ENCODE results near the gene TIMP4. TPM values are rescaled to one million over a fixed set of nuclear protein-coding genes. Genes with fewer than 3 reads are reported as not detected.
A peak's percentile ranks its signal among the peaks of the same experiment; 100 is the strongest.

Gene TIMP4
- polyA plus RNA-seq, 3 donors, result 0.04 TPM; not detected in 2

DNA sequence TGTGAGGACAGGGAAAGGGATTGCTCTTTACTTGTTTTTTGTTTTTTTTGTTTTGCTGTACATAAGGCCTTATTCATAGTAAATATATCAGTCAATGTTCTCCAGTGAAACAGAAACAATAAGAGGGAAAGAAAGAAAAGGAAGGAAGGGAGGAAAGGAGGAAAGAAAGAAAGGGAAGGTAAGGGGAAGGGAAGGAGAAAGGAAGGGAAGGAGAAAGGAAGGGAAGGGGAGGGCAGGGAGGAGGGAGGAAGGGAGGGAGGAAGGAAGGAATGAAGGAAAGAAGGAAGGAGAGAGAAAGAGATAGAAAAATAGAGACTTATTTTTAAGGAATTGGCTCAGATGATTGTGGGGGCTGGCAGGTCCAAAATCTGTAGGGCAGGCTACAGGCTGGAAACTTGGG is 37.2 kb downstream of the TIMP4 start:
- peaks cover 0 to 1% (median 0%) of the 10 kb centered on the region in 7 donors for H3K9me3 Mint-ChIP-seq
- no peaks in the 10 kb centered on the region for H3K36me3 Mint-ChIP-seq
- H3K79me2 ChIP-seq (ENCODE audit: insufficient read depth, low read length), result no peaks in the 10 kb centered on the region
- no peak overlapping the region for H3K9ac ChIP-seq (ENCODE audit: insufficient read depth, low read length, poor library complexity, severe bottlenecking)
- no peak overlapping the region for H3K27ac ChIP-seq (ENCODE audit: low read depth in 1 of 2, low read length in 2 of 2)
- no peak overlapping the region for H3K4me3 Mint-ChIP-seq
- H3K27ac Mint-ChIP-seq, result no peak overlapping the region
- H3K9me3 ChIP-seq (replicated peaks in 1 of 2; ENCODE audit: control insufficient read depth in 1 of 2, insufficient read depth in 1 of 2, low read length in 2 of 2), result no peaks in the 10 kb centered on the region
- H4K20me1 ChIP-seq (ENCODE audit: insufficient read depth, low read length), result no peaks in the 10 kb centered on the region
- H2AFZ ChIP-seq (ENCODE audit: insufficient read depth, low read depth, low read length, poor library complexity, severe bottlenecking), result no peak overlapping the region
- no peaks in the 10 kb centered on the region for H3K36me3 ChIP-seq (replicated peaks in 1 of 2; ENCODE audit: control insufficient read depth in 1 of 2, insufficient read depth in 2 of 2, low read length in 2 of 2)
- no peaks in the 10 kb centered on the region for H3K4me1 ChIP-seq (ENCODE audit: control insufficient read depth in 1 of 2, insufficient read depth in 2 of 2, low read length in 2 of 2)
- no peak for DNase-seq
- no peaks in the 10 kb centered on the region for H3K27me3 ChIP-seq (ENCODE audit: control insufficient read depth in 2 of 2, insufficient read depth in 2 of 2, low read length in 2 of 2)
- no peak overlapping the region for H3K4me2 ChIP-seq (replicated peaks; ENCODE audit: extremely low read depth, low read length, poor library complexity, severe bottlenecking)
- no peaks in the 10 kb centered on the region for H3K4me1 Mint-ChIP-seq
- no peak overlapping the region for H3K4me3 ChIP-seq (replicated peaks in 1 of 3; ENCODE audit: low read depth in 2 of 3, low read length in 3 of 3)
- TF ChIP-seq, protein P1, sequence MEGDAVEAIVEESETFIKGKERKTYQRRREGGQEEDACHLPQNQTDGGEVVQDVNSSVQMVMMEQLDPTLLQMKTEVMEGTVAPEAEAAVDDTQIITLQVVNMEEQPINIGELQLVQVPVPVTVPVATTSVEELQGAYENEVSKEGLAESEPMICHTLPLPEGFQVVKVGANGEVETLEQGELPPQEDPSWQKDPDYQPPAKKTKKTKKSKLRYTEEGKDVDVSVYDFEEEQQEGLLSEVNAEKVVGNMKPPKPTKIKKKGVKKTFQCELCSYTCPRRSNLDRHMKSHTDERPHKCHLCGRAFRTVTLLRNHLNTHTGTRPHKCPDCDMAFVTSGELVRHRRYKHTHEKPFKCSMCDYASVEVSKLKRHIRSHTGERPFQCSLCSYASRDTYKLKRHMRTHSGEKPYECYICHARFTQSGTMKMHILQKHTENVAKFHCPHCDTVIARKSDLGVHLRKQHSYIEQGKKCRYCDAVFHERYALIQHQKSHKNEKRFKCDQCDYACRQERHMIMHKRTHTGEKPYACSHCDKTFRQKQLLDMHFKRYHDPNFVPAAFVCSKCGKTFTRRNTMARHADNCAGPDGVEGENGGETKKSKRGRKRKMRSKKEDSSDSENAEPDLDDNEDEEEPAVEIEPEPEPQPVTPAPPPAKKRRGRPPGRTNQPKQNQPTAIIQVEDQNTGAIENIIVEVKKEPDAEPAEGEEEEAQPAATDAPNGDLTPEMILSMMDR (IDR thresholded peaks at IDR 0.05), result no peak
- peaks cover 3 to 13% (median 5%) of the 10 kb centered on the region in 3 donors for H3K27me3 Mint-ChIP-seq (ENCODE audit: low read depth in 3 of 3)
- intact Hi-C loops (cut with micrococcal nuclease), result no loop called here

DNA sequence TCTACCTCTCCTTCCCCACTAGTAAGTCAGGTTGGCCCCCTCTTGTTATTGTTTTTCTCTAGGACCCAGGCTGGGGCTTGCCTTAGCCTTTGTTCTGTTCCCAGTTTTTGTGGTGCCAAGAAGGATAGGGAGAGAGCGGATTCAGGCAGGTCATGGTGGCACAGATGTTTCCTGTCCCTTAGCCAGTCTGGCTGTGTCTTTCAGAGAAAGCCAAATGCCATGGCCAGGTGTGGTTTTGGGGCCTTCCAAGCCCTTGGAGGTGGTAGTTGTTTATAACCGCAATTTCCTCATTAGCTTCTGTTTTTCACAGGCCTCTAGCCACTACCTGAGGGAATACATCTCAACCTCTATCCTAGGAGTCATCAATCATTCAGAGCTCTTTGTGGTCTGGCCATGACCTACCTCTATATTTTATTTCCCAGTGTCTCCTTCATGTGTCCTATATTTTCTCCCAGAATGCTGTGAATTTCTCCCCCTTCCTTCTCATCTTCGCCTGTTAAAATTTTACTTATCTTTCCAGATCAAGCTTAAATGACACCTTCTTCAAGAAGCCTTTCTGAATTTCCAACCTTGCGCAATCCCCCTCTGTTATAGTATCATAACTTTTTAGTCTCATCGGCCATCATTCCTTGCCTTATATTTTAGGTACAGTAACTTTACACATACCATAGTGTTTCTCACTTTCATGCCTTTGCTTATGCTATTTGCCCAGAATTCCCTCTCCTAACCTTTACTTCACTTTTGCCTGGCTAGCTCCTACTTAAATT is 38.2 kb downstream of the TIMP4 start:
- Histone ChIP-seq H4K20me1 (ENCODE audit: insufficient read depth, low read length) (no peaks in the 10 kb centered on the region), H3K79me2 (ENCODE audit: insufficient read depth, low read length) (no peaks in the 10 kb centered on the region), H2AFZ (ENCODE audit: insufficient read depth, low read depth, low read length, poor library complexity, severe bottlenecking) (no peak overlapping the region), H3K4me1 (ENCODE audit: control insufficient read depth in 1 of 2, insufficient read depth in 2 of 2, low read length in 2 of 2) (no peaks in the 10 kb centered on the region), H3K36me3 (replicated peaks in 1 of 2; ENCODE audit: control insufficient read depth in 1 of 2, insufficient read depth in 2 of 2, low read length in 2 of 2) (no peaks in the 10 kb centered on the region), H3K9me3 (replicated peaks in 1 of 2; ENCODE audit: control insufficient read depth in 1 of 2, insufficient read depth in 1 of 2, low read length in 2 of 2) (no peaks in the 10 kb centered on the region), H3K9ac (ENCODE audit: insufficient read depth, low read length, poor library complexity, severe bottlenecking) (no peak overlapping the region), H3K27me3 (ENCODE audit: control insufficient read depth in 2 of 2, insufficient read depth in 2 of 2, low read length in 2 of 2) (peaks cover 2 to 3% of the 10 kb centered on the region in 2 donors), H3K27ac (ENCODE audit: low read depth in 1 of 2, low read length in 2 of 2) (no peak overlapping the region), H3K4me3 (replicated peaks in 1 of 3; ENCODE audit: low read depth in 2 of 3, low read length in 3 of 3) (no peak overlapping the region), H3K4me2 (replicated peaks; ENCODE audit: extremely low read depth, low read length, poor library complexity, severe bottlenecking) (no peak overlapping the region)
- Mint-ChIP-seq H3K9me3 (peaks cover 0 to 1% (median 0%) of the 10 kb centered on the region in 7 donors), H3K27ac (no peak overlapping the region), H3K27me3 (ENCODE audit: low read depth in 3 of 3) (peaks cover 5 to 11% (median 5%) of the 10 kb centered on the region in 3 donors), H3K4me1 (no peaks in the 10 kb centered on the region), H3K4me3 (no peak overlapping the region), H3K36me3 (no peaks in the 10 kb centered on the region)
- DNase-seq, result peak in 1 of 3 donors; percentile 56
- TF ChIP-seq, protein P1 (IDR thresholded peaks at IDR 0.05), result no peak
- intact Hi-C loops (cut with micrococcal nuclease), result no loop called here
- WGBS (ENCODE audit: insufficient coverage), result 50% methylated on average over 3 of the region's 5 CpGs
